Retinal pigment epithelial cell (primary cell): Measurements from ENCODE around the gene TMX1.

Experiments
- DNase-seq: peaks from one replicate; pipeline ENCODE4 v3.0.0-alpha.2; 2010; ENCODE audit warnings: low read depth
- H3K4me3 ChIP-seq: 2 replicates; pipeline ENCODE4 v1.5.1; 2011; ENCODE audit warnings: mild to moderate bottlenecking, low read length, control low read depth, moderate library complexity
- CTCF ChIP-seq: conservative IDR thresholded peaks from 2 replicates; pipeline ENCODE4 v1.5.1; 2011; ENCODE audit warnings: low read depth, low read length, control low read depth, inconsistent platforms

Gene TMX1

GRCh38 chr14:51293912-51294389 is 53.9 kb downstream of the TMX1 start:
- no peak for DNase-seq
- no peak for TF ChIP-seq CTCF
- H3K4me3 ChIP-seq: no peak overlapping the region

GRCh38 chr14:51294951-51295525 is 55.0 kb downstream of the TMX1 start:
- H3K4me3 ChIP-seq: no peak overlapping the region
- no peak for TF ChIP-seq CTCF
- no peak for DNase-seq

GRCh38 chr14:51295646-51296263 is 55.7 kb downstream of the TMX1 start:
- TF ChIP-seq CTCF: no peak
- H3K4me3 ChIP-seq: no peak overlapping the region

GRCh38 chr14:51297066-51297465 is 57.0 kb downstream of the TMX1 start:
- no peak for TF ChIP-seq CTCF
- DNase-seq: no peak
- no peak overlapping the region for H3K4me3 ChIP-seq

More at GRCh38 chr14:51295646-51296263, 55.7 kb downstream of the TMX1 start:
- DNase-seq: no peak

GRCh38 chr14:51298895-51299294 is 58.8 kb downstream of the TMX1 start:
- H3K4me3 ChIP-seq: no peak overlapping the region
- DNase-seq: no peak
- no peak for TF ChIP-seq CTCF

- no peak for DNase-seq
- no peak overlapping the region for H3K4me3 ChIP-seq
- no peak for TF ChIP-seq CTCF
These were observed 62.4 kb downstream of the TMX1 start for GRCh38 chr14:51302295-51303030.
